Measurements from ENCODE around the gene TOP1. TPM values are rescaled to one million over a fixed set of nuclear protein-coding genes. Genes with fewer than 3 reads are reported as not detected.

The TOP1 gene
- total RNA-seq, 1 donor from 2014 or later, result 62.7 TPM

GRCh38 chr20:41046716-41047115 lies 18.1 kb downstream of the TOP1 start:
- no peaks in the 10 kb centered on the region for H3K9me3 Mint-ChIP-seq
- DNase-seq, result no peak
- peaks cover 1% of the 10 kb centered on the region for H3K36me3 Mint-ChIP-seq (ENCODE audit: low read depth)
- no peak for TF ChIP-seq CTCF (IDR thresholded peaks at IDR 0.05)
- H3K4me1 Mint-ChIP-seq, result peaks cover 81% of the 10 kb centered on the region
- intact Hi-C loops (cut with micrococcal nuclease), result loop anchor here (10.0 kb wide), 1 partner anchor 568 kb away; the partner anchor contains the start of gene CHD6
- no peak for ATAC-seq (ENCODE audit: low read depth)
- POLR2A ChIA-PET, result interaction anchor here (1.6 to 2.8 kb wide), 2 partner anchors 17 to 56 kb away, joined by 6 to 14 read pairs; partner anchors contain the start of gene TOP1
- CTCF ChIA-PET, result interaction anchor here (1.4 to 5.6 kb wide), 4 partner anchors 15 to 78 kb away, joined by 4 to 39 read pairs (median 4); no protein-coding TSS in a partner anchor
- H3K27me3 Mint-ChIP-seq, result no peaks in the 10 kb centered on the region
- H3K27ac Mint-ChIP-seq, result peak overlapping the region; percentile 37
- H3K4me3 Mint-ChIP-seq, result no peak overlapping the region

GRCh38 chr20:41047279-41047974 lies 18.8 kb downstream of the TOP1 start:
- Mint-ChIP-seq H3K27ac (peak overlapping the region; percentile 80), H3K27me3 (no peaks in the 10 kb centered on the region), H3K4me1 (peaks cover 84% of the 10 kb centered on the region), H3K4me3 (peak overlapping the region; percentile 73), H3K36me3 (ENCODE audit: low read depth) (peaks cover 1% of the 10 kb centered on the region), H3K9me3 (no peaks in the 10 kb centered on the region)
- POLR2A ChIA-PET, result interaction anchor here (0.6 to 2.8 kb wide), 6 partner anchors 12 to 101 kb away, joined by 3 to 14 read pairs (median 4); partner anchors contain the start of gene TOP1
- CTCF ChIA-PET, result interaction anchor here (0.7 to 5.6 kb wide), 6 partner anchors 16 to 81 kb away, joined by 3 to 39 read pairs (median 4); no protein-coding TSS in a partner anchor
- no peak for TF ChIP-seq CTCF (IDR thresholded peaks at IDR 0.05)
- DNase-seq, result no peak
- intact Hi-C loops (cut with micrococcal nuclease), result loop anchor here (10.0 kb wide), 1 partner anchor 567 kb away; the partner anchor contains the start of gene CHD6
- peak; percentile 31 for ATAC-seq (ENCODE audit: low read depth)

- ChIA-PET CTCF (interaction anchor here (0.7 to 5.6 kb wide), 5 partner anchors 17 to 81 kb away, joined by 3 to 39 read pairs (median 4); no protein-coding TSS in a partner anchor), POLR2A (interaction anchor here (0.6 to 2.8 kb wide), 6 partner anchors 13 to 102 kb away, joined by 3 to 14 read pairs (median 4); partner anchors contain the start of gene TOP1)
- H3K27ac Mint-ChIP-seq, result peak overlapping the region; percentile 80
- H3K36me3 Mint-ChIP-seq (ENCODE audit: low read depth), result no peaks in the 10 kb centered on the region
- H3K4me1 Mint-ChIP-seq, result peaks cover 85% of the 10 kb centered on the region
- peak overlapping the region; percentile 73 for H3K4me3 Mint-ChIP-seq
- H3K9me3 Mint-ChIP-seq, result no peaks in the 10 kb centered on the region
- ATAC-seq (ENCODE audit: low read depth), result peak; percentile 76
- no peak for DNase-seq
- TF ChIP-seq CTCF (IDR thresholded peaks at IDR 0.05), result no peak
- intact Hi-C loops (cut with micrococcal nuclease), result loop anchor here (1.0 to 10.0 kb wide), 5 partner anchors 15 to 567 kb away; partner anchors contain the start of genes CHD6 and TOP1
- H3K27me3 Mint-ChIP-seq, result no peaks in the 10 kb centered on the region
These were observed 19.3 kb downstream of the TOP1 start for GRCh38 chr20:41047975-41048305.

GRCh38 chr20:41048461-41049301 lies 20.1 kb downstream of the TOP1 start:
- Mint-ChIP-seq H3K27ac (peak overlapping the region; percentile 80), H3K27me3 (no peaks in the 10 kb centered on the region), H3K4me3 (peak overlapping the region; percentile 73), H3K36me3 (ENCODE audit: low read depth) (peaks cover under 1% of the 10 kb centered on the region), H3K4me1 (peaks cover 85% of the 10 kb centered on the region), H3K9me3 (no peaks in the 10 kb centered on the region)
- intact Hi-C loops (cut with micrococcal nuclease), result loop anchor here (1.0 to 10.0 kb wide), 5 partner anchors 14 to 566 kb away; partner anchors contain the start of genes CHD6 and TOP1
- no peak for TF ChIP-seq CTCF (IDR thresholded peaks at IDR 0.05)
- DNase-seq (no peak), ATAC-seq (ENCODE audit: low read depth) (no peak)
- CTCF ChIA-PET, result interaction anchor here (0.7 to 5.6 kb wide), 3 partner anchors 17 to 82 kb away, joined by 3 to 39 read pairs (median 3); no protein-coding TSS in a partner anchor
- POLR2A ChIA-PET, result interaction anchor here (1.4 to 2.9 kb wide), 3 partner anchors 14 to 58 kb away, joined by 3 to 22 read pairs (median 14); partner anchors contain the start of gene TOP1

All from activated B cell treated with CpG ODN at 0.5 μM for 24 hours (primary cell).